ENCODE measurements around the gene POLR3E. TPM values are rescaled to one million over a fixed set of nuclear protein-coding genes. Genes with fewer than 3 reads are reported as not detected.

Gene POLR3E
- total RNA-seq, 1 donor from 2014 or later, result 69.6 TPM

DNA sequence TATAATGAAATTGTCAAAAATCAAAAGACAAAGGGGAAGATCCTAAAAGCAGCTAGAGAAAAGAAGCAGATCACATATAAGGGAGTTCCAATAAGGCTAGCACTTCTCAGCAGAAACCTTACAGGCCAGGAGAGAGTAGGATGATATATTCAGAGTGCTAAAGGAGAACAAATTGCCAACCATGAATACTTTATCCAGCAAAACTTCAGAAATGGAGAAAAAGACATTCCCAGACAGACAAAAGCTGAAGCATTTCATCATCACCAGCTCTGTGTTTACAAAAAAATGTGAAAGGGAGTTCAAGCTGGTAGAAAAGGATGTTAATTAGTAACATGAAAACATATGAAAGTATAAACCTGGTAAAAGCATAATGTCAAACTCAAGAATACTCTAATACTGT, 39.8 kb downstream of the POLR3E start:
- TF ChIP-seq, protein P1, sequence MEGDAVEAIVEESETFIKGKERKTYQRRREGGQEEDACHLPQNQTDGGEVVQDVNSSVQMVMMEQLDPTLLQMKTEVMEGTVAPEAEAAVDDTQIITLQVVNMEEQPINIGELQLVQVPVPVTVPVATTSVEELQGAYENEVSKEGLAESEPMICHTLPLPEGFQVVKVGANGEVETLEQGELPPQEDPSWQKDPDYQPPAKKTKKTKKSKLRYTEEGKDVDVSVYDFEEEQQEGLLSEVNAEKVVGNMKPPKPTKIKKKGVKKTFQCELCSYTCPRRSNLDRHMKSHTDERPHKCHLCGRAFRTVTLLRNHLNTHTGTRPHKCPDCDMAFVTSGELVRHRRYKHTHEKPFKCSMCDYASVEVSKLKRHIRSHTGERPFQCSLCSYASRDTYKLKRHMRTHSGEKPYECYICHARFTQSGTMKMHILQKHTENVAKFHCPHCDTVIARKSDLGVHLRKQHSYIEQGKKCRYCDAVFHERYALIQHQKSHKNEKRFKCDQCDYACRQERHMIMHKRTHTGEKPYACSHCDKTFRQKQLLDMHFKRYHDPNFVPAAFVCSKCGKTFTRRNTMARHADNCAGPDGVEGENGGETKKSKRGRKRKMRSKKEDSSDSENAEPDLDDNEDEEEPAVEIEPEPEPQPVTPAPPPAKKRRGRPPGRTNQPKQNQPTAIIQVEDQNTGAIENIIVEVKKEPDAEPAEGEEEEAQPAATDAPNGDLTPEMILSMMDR (IDR thresholded peaks at IDR 0.05; ENCODE audit: unreplicated experiment), result no peak
- Mint-ChIP-seq H3K4me3 (ENCODE audit: low read depth) (no peak overlapping the region), H3K27ac (no peak overlapping the region), H3K27me3 (no peaks in the 10 kb centered on the region), H3K36me3 (ENCODE audit: insufficient read depth) (peaks cover 69% of the 10 kb centered on the region), H3K4me1 (ENCODE audit: low read depth) (no peaks in the 10 kb centered on the region), H3K9me3 (ENCODE audit: low read depth) (peaks cover 38% of the 10 kb centered on the region)
- DNase-seq (ENCODE audit: low spot score, unreplicated experiment), result no peak

DNA sequence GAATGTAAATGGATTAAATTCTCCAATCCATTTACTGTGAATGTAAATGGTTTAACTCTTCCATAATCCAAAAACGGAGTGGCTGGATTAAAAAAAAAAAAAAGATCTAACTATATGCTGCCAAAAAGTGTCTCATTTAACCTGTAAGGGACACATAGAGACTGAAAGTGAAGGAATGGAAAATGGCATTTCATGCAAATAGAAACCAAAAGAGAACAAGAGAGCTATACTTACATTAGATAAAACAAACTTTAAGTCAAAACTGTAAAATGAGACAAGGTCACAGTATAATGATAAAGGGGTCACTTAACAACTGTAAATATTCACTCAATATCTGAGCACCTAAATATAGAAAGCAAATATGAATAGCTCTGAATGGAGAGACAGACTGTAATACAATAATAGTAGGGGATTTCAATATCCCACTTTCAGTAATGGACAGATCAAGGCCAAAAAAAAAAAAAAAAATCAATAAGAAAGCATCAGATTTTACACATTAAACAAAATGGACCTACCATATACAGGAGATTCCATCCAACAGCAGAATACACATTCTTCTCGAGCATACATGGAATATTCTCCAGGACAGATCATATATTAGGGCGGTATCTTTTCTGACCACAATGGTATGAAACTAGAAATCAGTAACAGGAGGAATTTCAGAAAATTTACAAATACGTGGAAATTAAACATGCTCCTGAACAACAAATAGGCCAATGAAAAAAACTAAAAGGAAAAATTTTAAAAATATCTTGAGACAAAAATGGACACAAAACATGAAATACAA, 40.8 kb downstream of the POLR3E start:
- DNase-seq (ENCODE audit: low spot score, unreplicated experiment), result no peak
- TF ChIP-seq, protein P1 (IDR thresholded peaks at IDR 0.05; ENCODE audit: unreplicated experiment), result no peak
- Mint-ChIP-seq H3K27ac (no peak overlapping the region), H3K4me3 (ENCODE audit: low read depth) (no peak overlapping the region), H3K4me1 (ENCODE audit: low read depth) (no peaks in the 10 kb centered on the region), H3K36me3 (ENCODE audit: insufficient read depth) (peaks cover 65% of the 10 kb centered on the region), H3K9me3 (ENCODE audit: low read depth) (peaks cover 38% of the 10 kb centered on the region), H3K27me3 (no peaks in the 10 kb centered on the region)

DNA sequence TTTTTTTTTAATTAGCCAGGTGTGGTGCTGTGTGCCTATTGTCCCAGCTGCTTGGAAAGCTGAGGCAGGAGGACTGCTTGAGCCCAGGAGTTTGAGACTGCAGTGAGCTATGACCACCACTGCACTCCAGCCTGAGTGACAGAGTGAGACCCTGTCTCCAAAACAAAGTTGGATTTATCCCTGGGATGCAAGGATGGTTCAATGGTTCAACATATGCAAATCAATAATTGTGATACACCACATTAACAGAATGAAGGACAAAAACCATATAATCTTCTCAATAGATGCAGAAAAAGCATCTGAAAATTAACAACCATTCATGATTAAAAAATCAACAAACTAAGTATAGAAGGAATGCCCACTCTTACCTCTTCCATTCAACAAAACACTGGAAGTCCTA, 43.7 kb downstream of the POLR3E start:
- H3K4me3 Mint-ChIP-seq (ENCODE audit: low read depth), result no peak overlapping the region
- H3K9me3 Mint-ChIP-seq (ENCODE audit: low read depth), result peaks cover 38% of the 10 kb centered on the region
- no peak overlapping the region for H3K27ac Mint-ChIP-seq
- TF ChIP-seq, protein P1 (IDR thresholded peaks at IDR 0.05; ENCODE audit: unreplicated experiment), result no peak
- H3K4me1 Mint-ChIP-seq (ENCODE audit: low read depth), result no peaks in the 10 kb centered on the region
- H3K27me3 Mint-ChIP-seq, result no peaks in the 10 kb centered on the region
- DNase-seq (ENCODE audit: low spot score, unreplicated experiment), result no peak
- H3K36me3 Mint-ChIP-seq (ENCODE audit: insufficient read depth), result peaks cover 49% of the 10 kb centered on the region

DNA sequence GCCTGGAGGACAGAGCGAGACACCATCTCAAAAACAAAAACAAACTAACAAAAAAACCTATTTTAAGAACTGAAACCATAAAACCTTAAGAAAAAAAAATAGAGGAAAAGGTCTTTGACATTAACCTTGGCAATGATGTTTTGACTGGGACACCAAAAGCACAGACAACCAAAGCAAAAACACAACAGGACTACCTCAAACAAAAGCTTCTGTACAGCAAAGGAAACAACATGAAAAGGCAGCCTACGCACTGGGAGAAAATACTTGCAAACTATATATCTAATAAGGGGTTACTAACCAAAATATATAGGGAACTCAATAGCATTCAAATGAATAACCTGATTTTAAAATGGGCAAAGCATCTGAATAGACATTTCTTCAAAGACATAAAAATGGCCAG, 44.9 kb downstream of the POLR3E start:
- Mint-ChIP-seq H3K36me3 (ENCODE audit: insufficient read depth) (peaks cover 45% of the 10 kb centered on the region), H3K9me3 (ENCODE audit: low read depth) (peaks cover 28% of the 10 kb centered on the region), H3K27ac (no peak overlapping the region), H3K4me1 (ENCODE audit: low read depth) (no peaks in the 10 kb centered on the region), H3K4me3 (ENCODE audit: low read depth) (no peak overlapping the region), H3K27me3 (no peaks in the 10 kb centered on the region)
- TF ChIP-seq, protein P1 (IDR thresholded peaks at IDR 0.05; ENCODE audit: unreplicated experiment), result no peak
- DNase-seq (ENCODE audit: low spot score, unreplicated experiment), result no peak

DNA sequence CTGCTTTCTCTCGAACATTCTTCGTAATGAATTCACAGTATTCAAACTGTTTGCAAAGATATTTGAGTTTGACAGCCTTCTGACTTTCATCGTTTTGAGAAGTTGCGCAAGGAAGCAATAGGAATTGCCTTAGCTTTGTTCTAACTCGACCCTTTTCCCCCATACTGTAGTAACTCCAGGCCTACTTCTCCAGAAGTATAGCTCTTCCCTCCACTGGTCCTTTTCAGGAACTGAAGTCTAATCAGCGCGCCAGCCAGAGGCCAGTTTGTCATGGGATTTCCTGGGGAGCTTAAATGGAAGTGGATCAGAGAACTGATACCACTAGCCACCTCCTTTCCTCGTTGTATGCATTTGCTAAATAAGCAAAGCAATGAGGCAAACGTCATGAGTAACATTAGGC, 49.3 kb downstream of the POLR3E start:
- H3K36me3 Mint-ChIP-seq (ENCODE audit: insufficient read depth), result peaks cover 37% of the 10 kb centered on the region
- TF ChIP-seq, protein P1 (IDR thresholded peaks at IDR 0.05; ENCODE audit: unreplicated experiment), result no peak

More for the DNA sequence above, 49.3 kb downstream of the POLR3E start:
- Mint-ChIP-seq H3K4me1 (ENCODE audit: low read depth) (no peaks in the 10 kb centered on the region), H3K9me3 (ENCODE audit: low read depth) (no peaks in the 10 kb centered on the region), H3K27ac (no peak overlapping the region), H3K27me3 (no peaks in the 10 kb centered on the region), H3K4me3 (ENCODE audit: low read depth) (no peak overlapping the region)
- DNase-seq (ENCODE audit: low spot score, unreplicated experiment), result no peak

Measured in progenitor cell of endocrine pancreas (in vitro differentiated cells).